Measurements from ENCODE around the gene DAGLB. TPM values are rescaled to one million over a fixed set of nuclear protein-coding genes. Genes with fewer than 3 reads are reported as not detected.

DAGLB gene
- total and polyA plus RNA-seq, 2 of the 4 experiments (the other 2 are of a cell fraction): 23.4 to 33.5 TPM

DNA sequence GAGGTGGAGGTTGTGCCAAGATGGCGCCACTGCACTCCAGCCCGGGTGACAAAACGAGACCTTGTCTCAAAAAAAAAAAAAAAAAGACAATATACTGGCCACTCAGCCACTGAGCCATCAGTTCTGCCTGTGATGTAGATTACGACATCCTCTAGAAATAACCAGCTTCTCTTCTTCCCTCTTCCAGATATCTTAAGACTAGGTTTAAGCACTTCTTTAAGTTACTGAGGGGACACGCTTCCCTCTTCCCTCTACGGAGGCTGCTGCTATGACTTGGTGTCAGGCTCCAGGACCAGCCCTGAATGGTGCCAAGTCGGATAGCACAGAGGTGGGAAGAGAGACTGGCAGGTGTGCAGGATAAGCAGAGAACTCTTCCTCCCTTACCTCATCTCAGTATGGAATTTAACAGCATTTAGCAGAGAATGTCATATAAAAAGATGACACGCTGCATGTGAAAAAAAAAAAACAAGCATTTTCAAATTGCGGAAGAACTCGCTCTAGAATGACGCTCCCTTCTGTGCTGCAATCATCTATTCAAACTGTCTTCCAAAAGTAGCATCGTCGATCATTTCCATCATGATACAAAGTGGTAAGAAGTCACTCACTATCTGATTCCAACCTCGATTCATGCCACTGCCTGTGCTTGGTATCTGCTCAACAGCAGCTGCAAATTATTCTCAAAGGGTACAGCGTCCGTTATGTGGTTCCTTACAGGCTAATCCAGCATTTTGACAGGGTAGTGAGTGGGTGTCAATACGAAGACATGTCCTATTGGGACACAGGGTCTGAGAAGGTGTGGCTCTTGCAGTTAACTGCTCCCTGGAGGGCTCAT is 13.8 kb downstream of the DAGLB start:
- WGBS, 2 experiments (ENCODE audit: extremely low coverage in 2 of 2, insufficient read length in 1 of 2): 100% methylated on average over 1 of the region's 17 CpGs; no CpG with 5 or more reads in 1 of the 2 experiments
- H2AFZ ChIP-seq (replicated peaks; ENCODE audit: low read length, poor library complexity): no peak overlapping the region
- in situ Hi-C loops (cut with MboI; ENCODE audit: low sequenced_read_pairs): no loop called here
- H3K27me3 ChIP-seq (ENCODE audit: control insufficient read depth, insufficient read depth, low read length): no peaks in the 10 kb centered on the region
- H3K18ac ChIP-seq (ENCODE audit: low read depth, low read length): no peak overlapping the region
- H2BK15ac ChIP-seq (ENCODE audit: low read depth, low read length): no peak overlapping the region
- H3K23ac ChIP-seq (ENCODE audit: low read depth, low read length): no peak overlapping the region
- H2BK5ac ChIP-seq (ENCODE audit: low read depth, low read length, poor library complexity, severe bottlenecking): no peak overlapping the region
- dilution Hi-C loops (cut with HindIII; ENCODE audit: low sequenced_read_pairs, unreplicated experiment): no loop called here
- H4K20me1 ChIP-seq (ENCODE audit: insufficient read depth, low read length): peaks cover 11% of the 10 kb centered on the region; the same call in 1 of the 2 replicates
- H2AK5ac ChIP-seq (ENCODE audit: low read depth, low read length): no peak overlapping the region
- H3K4me1 ChIP-seq (ENCODE audit: control insufficient read depth, insufficient read depth, low read length): peaks cover 8% of the 10 kb centered on the region
- H3K27ac ChIP-seq (ENCODE audit: insufficient read depth, low read length): no peak overlapping the region
- no peak overlapping the region for H2BK120ac ChIP-seq (ENCODE audit: low read depth, low read length)
- no peaks in the 10 kb centered on the region for H3K9me3 ChIP-seq (ENCODE audit: control insufficient read depth, insufficient read depth, low read length)
- no peak overlapping the region for H3K14ac ChIP-seq (replicated peaks; ENCODE audit: low read depth, low read length)
- H3K4me3 ChIP-seq (ENCODE audit: insufficient read depth, low read depth, low read length): no peak overlapping the region
- H2BK20ac ChIP-seq (ENCODE audit: low read depth, low read length): no peak overlapping the region
- H4K8ac ChIP-seq (ENCODE audit: low read depth in 2 of 2, low read length in 2 of 2): no peak overlapping the region
- H3K36me3 ChIP-seq (ENCODE audit: control insufficient read depth, insufficient read depth, low read length): peaks cover 21% of the 10 kb centered on the region
- DNase-seq (no peak), ATAC-seq (ENCODE audit: low read depth) (no peak)
- H3K4me2 ChIP-seq (ENCODE audit: low read depth, low read length): no peak overlapping the region
- H3K9ac ChIP-seq (ENCODE audit: low read depth, low read length): no peak overlapping the region
- no peak overlapping the region for H4K5ac ChIP-seq (ENCODE audit: low read depth, low read length)
- CTCF ChIA-PET: interaction anchor here (0.6 kb wide), 1 partner anchor 51 kb away, joined by 5 read pairs; no protein-coding TSS in a partner anchor
- H2AK9ac ChIP-seq (replicated peaks; ENCODE audit: low read depth, low read length, poor library complexity): peak overlapping the region; percentile 45
- POLR2A ChIA-PET (ENCODE audit: unreplicated experiment): no interaction called here
- TF ChIP-seq BHLHE40 (IDR thresholded peaks at IDR 0.05; ENCODE audit: low read depth, low read length) (no peak), MXI1 (IDR thresholded peaks at IDR 0.05; ENCODE audit: borderline replicate concordance, low read depth, low read length) (no peak), CEBPB (IDR thresholded peaks at IDR 0.05; ENCODE audit: low read depth, low read length) (peak; percentile 27; the same call in 1 of the 2 replicates), FOS (IDR thresholded peaks at IDR 0.05; ENCODE audit: low read depth, low read length) (no peak)
- TF ChIP-seq, protein P1, sequence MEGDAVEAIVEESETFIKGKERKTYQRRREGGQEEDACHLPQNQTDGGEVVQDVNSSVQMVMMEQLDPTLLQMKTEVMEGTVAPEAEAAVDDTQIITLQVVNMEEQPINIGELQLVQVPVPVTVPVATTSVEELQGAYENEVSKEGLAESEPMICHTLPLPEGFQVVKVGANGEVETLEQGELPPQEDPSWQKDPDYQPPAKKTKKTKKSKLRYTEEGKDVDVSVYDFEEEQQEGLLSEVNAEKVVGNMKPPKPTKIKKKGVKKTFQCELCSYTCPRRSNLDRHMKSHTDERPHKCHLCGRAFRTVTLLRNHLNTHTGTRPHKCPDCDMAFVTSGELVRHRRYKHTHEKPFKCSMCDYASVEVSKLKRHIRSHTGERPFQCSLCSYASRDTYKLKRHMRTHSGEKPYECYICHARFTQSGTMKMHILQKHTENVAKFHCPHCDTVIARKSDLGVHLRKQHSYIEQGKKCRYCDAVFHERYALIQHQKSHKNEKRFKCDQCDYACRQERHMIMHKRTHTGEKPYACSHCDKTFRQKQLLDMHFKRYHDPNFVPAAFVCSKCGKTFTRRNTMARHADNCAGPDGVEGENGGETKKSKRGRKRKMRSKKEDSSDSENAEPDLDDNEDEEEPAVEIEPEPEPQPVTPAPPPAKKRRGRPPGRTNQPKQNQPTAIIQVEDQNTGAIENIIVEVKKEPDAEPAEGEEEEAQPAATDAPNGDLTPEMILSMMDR (conservative IDR thresholded peaks at IDR 0.05; ENCODE audit: low read depth, low read length): no peak
- intact Hi-C loops (cut with micrococcal nuclease): loop anchor here (10.0 kb wide), 1 partner anchor 279 kb away; no protein-coding TSS in a partner anchor
- H3K9me1 ChIP-seq (ENCODE audit: insufficient read depth, low read length): no peaks in the 10 kb centered on the region
- no TSS peak for BruUV-seq (replicated peaks)
- no peak overlapping the region for H3K56ac ChIP-seq (ENCODE audit: extremely low read depth, insufficient read depth, low read length)
- peaks cover 41 to 74% of the 10 kb centered on the region in 2 experiments for H3K79me1 ChIP-seq (ENCODE audit: low read depth in 1 of 2, low read length in 2 of 2)
- no peak overlapping the region for H3K4ac ChIP-seq (ENCODE audit: low read depth, low read length)
- no peak overlapping the region for H4K91ac ChIP-seq (ENCODE audit: insufficient read depth, low read depth, low read length)

All from IMR-90 (cell line).